HG02840 (cell line): ENCODE data around the gene MTHFD1L.
"Not testable (repeated sequence)": the region's sequence is repeated elsewhere in the genome, so short reads cannot be mapped to it uniquely, and the experiment has no call there.

Source experiments
- ATAC-seq: cut with Tn5 transposase; IDR thresholded peaks from one replicate; pipeline ENCODE4 v1.9.1; 2021; ENCODE audit warnings: mild to moderate bottlenecking, moderate library complexity, moderate number of reproducible peaks; ENCODE audit not compliant: unreplicated experiment, low FRiP score

MTHFD1L gene

GRCh38 chr6:151087055-151087454 lies 221.6 kb downstream of the MTHFD1L start:
- not testable (repeated sequence) for ATAC-seq

GRCh38 chr6:151087861-151088598 lies 222.5 kb downstream of the MTHFD1L start:
- no peak for ATAC-seq

GRCh38 chr6:151088599-151088935 lies 223.1 kb downstream of the MTHFD1L start:
- ATAC-seq = no peak

GRCh38 chr6:151088963-151089362 lies 223.5 kb downstream of the MTHFD1L start:
- ATAC-seq = no peak

DNA sequence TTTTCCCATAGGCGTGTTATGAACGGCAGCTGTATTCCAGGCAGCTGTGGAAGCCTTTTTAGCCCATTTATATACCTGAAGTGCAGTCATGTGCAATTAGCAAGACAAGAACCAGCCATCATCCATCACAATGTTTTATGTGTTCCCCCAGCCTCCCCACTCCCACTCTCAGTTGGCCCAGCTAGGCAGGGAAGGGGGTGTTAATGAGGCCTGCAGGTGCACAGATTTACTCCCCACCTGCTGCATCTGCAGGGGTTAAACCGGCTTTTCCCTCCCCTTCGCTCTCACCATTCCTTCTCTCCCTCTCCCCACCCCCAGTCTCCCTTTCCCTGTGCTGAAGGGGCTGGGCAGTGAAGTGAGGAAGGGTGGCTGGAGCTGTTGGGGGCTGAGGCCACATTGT lies 224.5 kb downstream of the MTHFD1L start:
- ATAC-seq = no peak

DNA sequence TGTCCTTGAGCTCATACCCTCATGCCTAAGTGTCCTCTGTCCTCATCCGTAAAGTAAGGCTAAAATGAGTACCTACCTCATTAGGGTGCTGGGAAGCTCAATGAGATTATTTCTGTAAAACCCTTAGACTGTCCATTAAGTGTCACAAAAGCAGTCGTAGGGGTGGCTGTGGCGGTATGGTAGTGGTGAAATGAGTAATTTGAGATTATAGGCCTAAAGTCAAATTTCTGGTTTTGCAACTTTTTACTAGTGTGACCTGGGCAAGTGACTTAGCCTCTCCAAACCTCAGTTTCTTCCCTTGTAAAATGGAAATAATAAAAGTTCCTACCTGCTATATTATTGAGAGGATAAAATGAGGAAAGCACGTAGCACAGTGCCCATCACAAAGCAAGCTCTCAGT lies 226.1 kb downstream of the MTHFD1L start:
- no peak for ATAC-seq

DNA sequence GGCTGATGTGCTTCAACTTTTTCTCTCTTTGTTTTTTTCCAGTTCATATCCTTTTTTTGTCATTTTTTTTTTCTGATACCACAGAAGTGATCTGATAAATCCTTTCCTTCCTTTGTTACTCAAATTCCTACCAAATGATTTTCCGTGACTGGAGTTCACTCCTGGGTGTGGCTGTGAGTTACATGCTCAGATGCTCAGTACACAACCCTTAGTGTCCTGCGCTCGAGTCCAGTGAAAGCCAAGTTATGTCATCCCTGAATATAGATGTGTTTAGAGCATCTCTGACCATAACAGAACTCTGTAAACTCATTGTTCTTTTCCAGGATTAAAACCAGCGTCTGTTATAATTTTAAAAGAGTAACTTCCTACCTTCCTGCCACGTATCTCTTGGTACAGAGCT lies 227.1 kb downstream of the MTHFD1L start:
- no peak for ATAC-seq

- ATAC-seq = no peak
Measured at GRCh38 chr6:151093706-151094105, 228.2 kb downstream of the MTHFD1L start.

DNA sequence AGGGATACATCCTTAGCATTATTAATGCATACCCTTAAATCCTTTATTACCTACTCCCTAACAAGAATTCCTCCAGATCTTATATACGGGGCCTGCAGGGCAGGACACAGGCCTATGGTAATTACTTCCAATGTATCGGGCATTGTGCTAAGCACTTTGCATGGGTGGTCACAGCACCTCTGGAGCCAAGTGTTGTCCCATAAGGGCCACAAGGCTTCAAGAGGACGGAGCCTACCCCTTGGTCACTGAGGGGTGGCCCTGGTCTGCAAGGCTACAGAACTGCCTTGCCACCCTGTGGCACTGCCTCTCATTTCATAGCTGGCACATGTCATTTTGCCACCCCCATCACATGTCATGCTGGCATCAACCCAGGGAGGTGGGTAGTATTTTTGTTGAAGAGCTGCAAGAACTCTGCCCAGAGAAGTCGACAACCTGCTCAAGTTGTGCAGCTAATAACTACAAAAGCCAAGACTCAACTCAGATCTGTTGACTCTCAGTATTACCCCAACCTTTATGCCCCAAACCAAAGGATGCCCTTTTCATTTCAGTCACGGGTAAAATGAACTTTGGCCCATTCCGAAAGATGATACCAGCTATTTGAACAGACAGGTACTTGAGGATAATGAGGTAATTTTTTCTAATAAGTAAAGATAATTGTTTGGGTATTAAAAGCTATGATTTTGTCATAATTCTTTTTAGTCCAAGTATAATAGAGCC lies 230.2 kb downstream of the MTHFD1L start:
- ATAC-seq = no peak

GRCh38 chr6:151096255-151096612 lies 230.7 kb downstream of the MTHFD1L start:
- no peak for ATAC-seq

GRCh38 chr6:151096691-151097606 lies 231.4 kb downstream of the MTHFD1L start:
- no peak for ATAC-seq

DNA sequence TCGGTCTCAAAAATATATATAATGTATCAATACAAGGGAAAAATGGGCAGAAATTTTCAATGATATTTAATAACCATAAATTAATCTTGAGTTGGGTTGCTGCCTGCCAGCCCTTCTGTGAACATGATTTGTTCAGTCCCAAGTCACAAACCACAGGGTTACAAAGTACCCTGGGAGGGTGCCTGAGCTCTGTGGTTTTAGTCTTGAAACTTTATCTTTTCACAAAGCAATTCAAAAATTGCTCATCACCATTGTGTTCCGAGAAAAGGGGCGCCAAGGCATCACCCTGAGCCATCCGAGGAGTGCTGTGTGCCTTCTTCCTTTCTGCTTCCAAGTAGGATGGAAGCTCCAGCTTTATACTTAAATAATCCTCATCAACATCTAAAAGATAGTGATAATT lies 232.7 kb downstream of the MTHFD1L start:
- ATAC-seq = no peak

- no peak for ATAC-seq
Measured at GRCh38 chr6:151100326-151100725, 234.8 kb downstream of the MTHFD1L start.

DNA sequence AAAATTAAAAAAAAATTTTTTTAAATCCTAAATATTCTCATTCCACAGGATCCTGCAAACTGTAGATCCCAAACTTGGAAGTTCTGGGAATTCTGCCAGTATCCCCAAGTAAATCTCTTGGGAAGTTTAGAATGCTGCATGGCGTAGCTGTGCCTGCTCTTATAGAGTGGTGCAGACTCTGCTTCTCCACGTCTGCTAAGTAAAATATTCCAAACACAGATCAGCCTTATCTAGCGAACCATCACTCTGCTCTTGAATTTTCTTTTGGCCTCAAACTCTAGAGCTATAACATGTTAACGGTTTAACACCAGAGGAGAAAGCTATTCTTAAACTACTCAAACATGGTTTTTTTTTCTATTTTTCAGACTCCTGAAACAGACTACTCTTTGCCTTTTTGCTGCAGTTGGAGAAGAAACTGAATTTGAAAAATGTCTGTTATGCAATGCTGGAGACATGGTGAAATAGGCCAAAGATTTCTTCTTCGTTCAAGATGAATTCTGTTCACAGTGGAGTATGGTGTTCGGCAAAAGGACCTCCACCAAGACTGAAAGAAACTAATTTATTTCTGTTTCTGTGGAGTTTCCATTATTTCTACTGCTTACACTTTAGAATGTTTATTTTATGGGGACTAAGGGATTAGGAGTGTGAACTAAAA lies 235.8 kb downstream of the MTHFD1L start:
- no peak for ATAC-seq

GRCh38 chr6:151101816-151102694 lies 236.6 kb downstream of the MTHFD1L start:
- ATAC-seq = no peak

DNA sequence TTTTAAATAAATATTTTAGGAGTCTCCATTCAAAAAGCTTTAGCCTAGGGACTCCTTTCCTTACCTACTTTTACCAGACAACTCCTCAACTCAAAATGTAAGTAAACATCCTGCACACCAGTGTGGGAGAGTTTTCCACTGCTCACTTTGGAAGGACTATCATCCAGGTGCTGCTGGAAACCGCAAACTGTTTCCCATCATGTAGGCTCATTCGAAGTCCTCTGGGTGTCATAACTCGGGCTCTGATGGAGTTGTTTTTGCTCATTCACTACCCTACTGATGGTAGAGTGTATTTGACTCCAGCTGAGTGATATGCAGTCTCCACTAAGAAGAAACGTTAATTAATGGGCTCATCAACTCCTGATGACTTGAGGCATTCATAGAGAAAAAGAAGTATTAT lies 237.8 kb downstream of the MTHFD1L start:
- no peak for ATAC-seq

GRCh38 chr6:151107897-151108427 lies 242.5 kb downstream of the MTHFD1L start:
- no peak for ATAC-seq

DNA sequence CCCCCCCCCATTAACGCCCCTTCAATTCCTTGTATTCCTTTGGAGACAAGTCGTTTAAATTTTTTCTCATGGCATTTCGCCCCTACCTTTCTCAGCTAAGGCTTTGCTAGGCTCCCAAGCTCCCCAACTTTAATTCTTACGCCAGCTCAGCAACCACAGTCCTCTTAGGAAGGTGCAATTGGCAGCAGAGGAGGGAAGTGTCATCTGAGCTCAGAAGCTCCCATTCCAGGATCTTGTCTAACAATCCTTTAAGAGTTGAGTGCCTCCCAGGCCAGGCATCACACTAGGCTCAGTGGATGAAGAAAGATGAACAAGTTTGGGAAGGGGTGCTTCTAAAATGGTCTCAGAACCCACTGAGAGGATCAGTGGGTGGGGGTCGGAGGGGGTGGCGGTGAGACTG lies 243.0 kb downstream of the MTHFD1L start:
- no peak for ATAC-seq

DNA sequence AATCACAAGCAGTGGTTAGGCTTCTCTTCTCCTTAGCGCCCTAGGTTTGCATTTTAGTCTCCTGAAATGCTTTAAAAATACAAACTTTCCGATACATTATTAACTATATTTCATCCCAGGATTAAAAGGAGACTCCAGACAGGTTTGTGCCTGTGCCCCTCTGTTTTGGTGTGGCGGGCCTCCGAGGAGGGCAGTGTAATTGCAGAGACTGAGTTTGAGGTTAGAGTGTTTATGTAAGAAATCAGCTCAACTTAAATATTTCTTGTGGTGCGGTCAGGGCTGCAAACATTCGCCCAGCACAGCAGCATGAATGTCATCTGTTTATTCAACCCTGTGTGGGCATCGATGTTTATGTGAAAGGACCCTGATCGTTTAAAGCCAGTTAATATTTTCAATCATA lies 243.9 kb downstream of the MTHFD1L start:
- ATAC-seq = no peak
